Prostate gland (tissue), 2 donors: ENCODE results near the gene PCGF2.

Source experiments
- POLR2AphosphoS5 ChIP-seq: sonication (generic); formaldehyde crosslinking; IDR thresholded peaks from one replicate; pipeline ENCODE4 v1.6.1; 2017; ENCODE audit warnings: antibody characterized with exemption
- TF ChIP-seq, protein P1 (sequence below), 4 experiments: fragments of 200-600 bp in 2 of 4; fragments of 450-650 bp in 2 of 4; sonication (generic) in 2 of 4; IDR thresholded peaks; 1 replicate in 3 of 4; 2 replicates in 1 of 4; pipeline ENCODE4 v1.5.1; 2016 to 2019; ENCODE audit warnings: antibody characterized with exemption in 4 of 4, mild to moderate bottlenecking in 2 of 4, moderate library complexity in 2 of 4

DNA sequence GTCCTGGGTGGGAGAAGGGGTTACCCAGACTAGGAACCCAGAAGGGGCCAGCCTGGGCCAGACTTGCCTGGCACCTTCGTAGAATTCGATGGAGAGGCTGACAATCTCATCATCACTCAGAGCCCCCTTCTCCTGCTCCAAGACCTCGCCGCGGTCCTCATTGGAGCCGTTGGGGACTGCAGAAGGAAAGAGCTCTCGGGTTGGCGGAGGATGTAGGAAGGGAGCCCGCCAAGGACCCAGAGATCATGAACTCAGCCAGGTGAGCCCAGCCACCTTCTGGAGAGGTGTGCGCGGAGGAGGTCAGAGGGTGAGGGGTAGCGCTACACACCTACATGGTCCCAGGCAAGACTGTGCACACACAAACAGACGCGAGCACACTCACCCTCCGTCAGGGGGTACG is 9.4 kb downstream of the PCGF2 start:
- TF ChIP-seq, protein P1, sequence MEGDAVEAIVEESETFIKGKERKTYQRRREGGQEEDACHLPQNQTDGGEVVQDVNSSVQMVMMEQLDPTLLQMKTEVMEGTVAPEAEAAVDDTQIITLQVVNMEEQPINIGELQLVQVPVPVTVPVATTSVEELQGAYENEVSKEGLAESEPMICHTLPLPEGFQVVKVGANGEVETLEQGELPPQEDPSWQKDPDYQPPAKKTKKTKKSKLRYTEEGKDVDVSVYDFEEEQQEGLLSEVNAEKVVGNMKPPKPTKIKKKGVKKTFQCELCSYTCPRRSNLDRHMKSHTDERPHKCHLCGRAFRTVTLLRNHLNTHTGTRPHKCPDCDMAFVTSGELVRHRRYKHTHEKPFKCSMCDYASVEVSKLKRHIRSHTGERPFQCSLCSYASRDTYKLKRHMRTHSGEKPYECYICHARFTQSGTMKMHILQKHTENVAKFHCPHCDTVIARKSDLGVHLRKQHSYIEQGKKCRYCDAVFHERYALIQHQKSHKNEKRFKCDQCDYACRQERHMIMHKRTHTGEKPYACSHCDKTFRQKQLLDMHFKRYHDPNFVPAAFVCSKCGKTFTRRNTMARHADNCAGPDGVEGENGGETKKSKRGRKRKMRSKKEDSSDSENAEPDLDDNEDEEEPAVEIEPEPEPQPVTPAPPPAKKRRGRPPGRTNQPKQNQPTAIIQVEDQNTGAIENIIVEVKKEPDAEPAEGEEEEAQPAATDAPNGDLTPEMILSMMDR (IDR thresholded peaks at IDR 0.05) = no peak
- no peak for TF ChIP-seq POLR2AphosphoS5
